Measurements from ENCODE around the gene IQCC.

Gene IQCC

GRCh38 chr1:32224285-32224684 is 18.8 kb downstream of the IQCC start:
- DNase-seq = no peak

GRCh38 chr1:32228771-32229170 is 23.3 kb downstream of the IQCC start:
- no peak for DNase-seq

- DNase-seq = no peak
Measured at GRCh38 chr1:32231843-32232432, 26.5 kb downstream of the IQCC start.

GRCh38 chr1:32232558-32233304 is 27.3 kb downstream of the IQCC start:
- no peak for DNase-seq

GRCh38 chr1:32234792-32235191 is 29.3 kb downstream of the IQCC start:
- DNase-seq = no peak

- DNase-seq = no peak
Measured at GRCh38 chr1:32239337-32239736, 33.9 kb downstream of the IQCC start.

- no peak for DNase-seq
Measured at GRCh38 chr1:32239790-32240139, 34.3 kb downstream of the IQCC start.

- DNase-seq = peak; percentile 4 to 44
Measured at GRCh38 chr1:32240140-32240951, 34.9 kb downstream of the IQCC start.

- DNase-seq = peak; percentile 10 to 47
Measured at GRCh38 chr1:32241001-32241763, 35.7 kb downstream of the IQCC start.

GRCh38 chr1:32242341-32242851 is 36.9 kb downstream of the IQCC start:
- DNase-seq = peak; percentile 36 to 58

- no peak for DNase-seq
Measured at GRCh38 chr1:32246888-32247273, 41.4 kb downstream of the IQCC start, which contains the start of gene FAM167B. Gene FAM167B, plus strand, starts transcription at chr1:32247222. Its CDS starts 200 bp downstream, at chr1:32247422.

GRCh38 chr1:32247452-32247851 is 42.0 kb downstream of the IQCC start:
- DNase-seq = no peak

GRCh38 chr1:32247983-32248889 is 42.8 kb downstream of the IQCC start:
- no peak for DNase-seq

GRCh38 chr1:32249831-32250525 is 44.5 kb downstream of the IQCC start:
- no peak for DNase-seq

GRCh38 chr1:32250893-32251716 is 45.6 kb downstream of the IQCC start, which contains the start of gene LCK:
Gene LCK, plus strand, starts transcription at chr1:32251265. Its CDS starts 23,065 bp downstream, at chr1:32274330.
- no peak for DNase-seq

- no peak for DNase-seq
Measured at GRCh38 chr1:32255072-32256071, 49.9 kb downstream of the IQCC start.

- no peak for DNase-seq
Measured at GRCh38 chr1:32256473-32257226, 51.2 kb downstream of the IQCC start.

- no peak for DNase-seq
Measured at GRCh38 chr1:32257227-32257508, 51.7 kb downstream of the IQCC start.
